ENCODE measurements around the gene LHFPL4.
"Not testable (repeated sequence)": the region's sequence is repeated elsewhere in the genome, so short reads cannot be mapped to it uniquely, and the experiment has no call there.

The LHFPL4 gene

DNA sequence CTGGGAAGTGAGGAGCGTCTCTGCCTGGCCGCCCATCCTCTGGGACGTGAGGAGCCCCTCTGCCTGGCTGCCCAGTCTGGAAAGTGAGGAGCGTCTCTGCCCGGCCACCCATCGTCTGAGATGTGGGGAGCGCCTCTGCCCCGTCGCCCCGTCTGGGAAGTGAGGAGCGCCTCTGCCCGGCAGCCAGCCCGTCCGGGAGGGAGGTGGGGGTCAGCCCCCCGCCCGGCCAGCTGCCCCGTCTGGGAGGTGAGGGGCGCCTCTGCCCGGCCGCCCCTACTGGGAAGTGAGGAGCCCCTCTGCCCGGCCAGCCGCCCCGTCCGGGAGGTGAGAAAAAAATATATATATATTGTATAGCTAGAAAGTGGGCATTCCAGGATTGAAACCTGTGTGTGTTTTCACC, 6.4 kb upstream of the LHFPL4 start:
- peaks cover 16% of the 10 kb centered on the region for H3K27me3 Mint-ChIP-seq
- not testable (repeated sequence) for H3K4me1 Mint-ChIP-seq; H3K9me3 Mint-ChIP-seq; H3K4me3 Mint-ChIP-seq; ATAC-seq; H3K36me3 Mint-ChIP-seq (ENCODE audit: low read depth); DNase-seq; H3K27ac Mint-ChIP-seq

DNA sequence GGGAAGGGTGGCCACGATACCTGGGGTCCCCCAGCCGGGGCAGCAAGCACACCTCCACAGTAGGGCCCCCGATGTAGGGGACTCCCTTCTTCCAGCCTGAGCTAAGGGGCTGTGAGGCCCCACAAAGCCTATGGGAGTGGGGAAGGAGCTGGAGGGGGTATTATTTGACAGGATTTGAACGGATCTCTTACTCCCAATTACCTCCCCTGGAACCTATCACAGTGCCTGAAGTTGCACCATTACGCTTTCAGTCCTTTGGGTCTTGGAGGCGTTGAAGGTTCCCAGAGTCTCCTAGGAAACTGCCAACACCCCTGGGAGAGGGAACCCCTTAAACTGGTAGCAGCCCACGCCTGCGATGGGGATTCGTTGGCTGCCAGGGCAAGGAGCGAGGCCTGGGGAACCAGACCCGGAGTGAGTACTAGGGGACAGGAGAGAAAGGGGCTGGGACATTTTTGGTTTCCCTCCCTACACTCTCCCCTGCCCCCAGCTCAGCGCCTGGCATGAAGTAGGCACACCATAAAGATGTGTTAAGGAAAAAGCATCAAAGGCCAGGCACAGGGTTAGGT, 409 bp upstream of the LHFPL4 start:
- ATAC-seq (peak; percentile 24), DNase-seq (no peak)
- Mint-ChIP-seq H3K27me3 (peaks cover 50% of the 10 kb centered on the region), H3K9me3 (no peaks in the 10 kb centered on the region), H3K36me3 (ENCODE audit: low read depth) (peaks cover 1% of the 10 kb centered on the region), H3K27ac (no peak overlapping the region), H3K4me1 (peaks cover 2% of the 10 kb centered on the region), H3K4me3 (no peak overlapping the region)

DNA sequence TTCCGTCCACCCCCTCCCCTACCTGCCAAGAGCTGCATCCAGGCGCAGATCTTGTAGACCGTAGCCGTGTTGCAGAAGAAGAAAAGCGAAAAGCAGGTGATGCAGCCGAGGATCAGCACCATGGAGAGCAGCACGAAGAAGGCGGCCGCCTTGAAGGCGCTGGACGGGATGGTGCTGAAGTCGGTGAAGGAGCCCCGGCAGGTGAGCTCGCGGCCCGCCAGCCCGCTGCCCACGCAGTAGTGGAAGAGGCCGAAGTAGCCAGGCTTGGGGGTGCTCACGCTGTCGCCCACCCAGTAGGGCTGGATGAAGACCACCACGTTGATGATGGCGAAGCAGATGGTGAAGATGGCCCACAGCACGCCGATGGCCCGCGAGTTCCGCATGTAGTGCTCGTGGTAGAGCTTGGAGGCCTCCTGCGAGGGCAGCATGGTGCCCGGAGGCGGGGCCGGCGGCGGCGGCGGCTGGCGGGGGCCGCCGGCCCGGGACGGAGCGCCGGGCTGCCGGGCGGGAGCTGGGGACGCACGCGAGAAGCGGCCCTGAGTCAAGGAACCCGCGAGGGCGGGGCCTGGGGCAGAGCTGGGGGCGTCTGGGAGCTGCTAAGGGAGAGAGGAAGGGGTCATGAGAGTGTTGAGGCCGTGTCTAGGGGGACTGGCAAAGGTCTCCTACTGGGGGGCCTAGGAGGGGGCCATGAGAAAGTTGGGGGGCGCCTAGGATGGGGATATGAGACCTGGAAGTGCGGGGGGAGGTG, 1.2 kb downstream of the LHFPL4 start:
- Mint-ChIP-seq H3K4me1 (peaks cover 2% of the 10 kb centered on the region), H3K36me3 (ENCODE audit: low read depth) (peaks cover 1% of the 10 kb centered on the region), H3K27ac (no peak overlapping the region), H3K4me3 (no peak overlapping the region), H3K9me3 (no peaks in the 10 kb centered on the region), H3K27me3 (peaks cover 55% of the 10 kb centered on the region)
- ATAC-seq (no peak), DNase-seq (peak; percentile 40)

DNA sequence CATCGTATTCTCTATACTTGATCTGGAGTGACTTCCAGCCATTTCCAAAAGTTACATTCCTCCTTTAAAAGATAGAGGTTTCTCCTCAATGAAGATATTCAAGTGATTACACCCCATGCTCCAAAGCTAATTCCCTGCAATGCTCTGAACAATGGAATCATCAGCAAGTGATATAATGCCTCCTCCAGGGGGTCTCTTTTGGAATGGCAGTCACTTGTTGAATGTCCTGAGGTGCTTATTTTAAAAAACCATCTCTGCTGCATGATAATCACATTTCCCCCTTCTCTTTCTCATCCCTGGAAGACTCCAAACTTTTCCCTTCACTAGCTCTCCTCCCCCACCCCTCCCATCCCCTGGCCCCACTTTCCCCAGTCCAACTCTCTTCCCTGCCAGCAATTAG, 2.6 kb downstream of the LHFPL4 start:
- no peak for ATAC-seq

DNA sequence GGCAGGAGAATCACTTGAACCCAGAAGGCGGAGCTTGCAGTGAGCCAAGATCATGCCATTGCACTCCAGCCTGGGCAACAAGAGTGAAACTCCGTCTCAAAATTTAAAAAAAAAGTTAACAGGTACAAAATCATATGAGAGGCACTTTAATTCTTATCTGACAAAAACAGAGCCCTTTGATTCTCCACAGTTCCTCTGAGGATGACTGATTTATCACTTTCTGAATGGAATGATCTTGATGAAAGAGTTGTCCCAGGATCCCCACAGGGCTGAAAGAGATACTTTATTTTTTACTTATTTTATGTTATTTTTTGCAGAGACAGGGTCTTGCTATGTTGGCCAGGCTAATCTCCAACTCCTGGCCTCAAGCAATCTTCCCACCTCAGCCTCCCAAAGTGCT, 4.0 kb downstream of the LHFPL4 start:
- H3K4me1 Mint-ChIP-seq: peaks cover 2% of the 10 kb centered on the region
- peaks cover 47% of the 10 kb centered on the region for H3K27me3 Mint-ChIP-seq
- H3K4me3 Mint-ChIP-seq: no peak overlapping the region
- no peak for ATAC-seq
- no peaks in the 10 kb centered on the region for H3K9me3 Mint-ChIP-seq
- H3K27ac Mint-ChIP-seq: no peak overlapping the region
- DNase-seq: no peak
- peaks cover 1% of the 10 kb centered on the region for H3K36me3 Mint-ChIP-seq (ENCODE audit: low read depth)

More for the DNA sequence above, 2.6 kb downstream of the LHFPL4 start:
- H3K27ac Mint-ChIP-seq: no peak overlapping the region
- peaks cover 2% of the 10 kb centered on the region for H3K4me1 Mint-ChIP-seq
- peaks cover 55% of the 10 kb centered on the region for H3K27me3 Mint-ChIP-seq
- H3K9me3 Mint-ChIP-seq: no peaks in the 10 kb centered on the region
- DNase-seq: no peak
- H3K36me3 Mint-ChIP-seq (ENCODE audit: low read depth): peaks cover 1% of the 10 kb centered on the region
- no peak overlapping the region for H3K4me3 Mint-ChIP-seq

DNA sequence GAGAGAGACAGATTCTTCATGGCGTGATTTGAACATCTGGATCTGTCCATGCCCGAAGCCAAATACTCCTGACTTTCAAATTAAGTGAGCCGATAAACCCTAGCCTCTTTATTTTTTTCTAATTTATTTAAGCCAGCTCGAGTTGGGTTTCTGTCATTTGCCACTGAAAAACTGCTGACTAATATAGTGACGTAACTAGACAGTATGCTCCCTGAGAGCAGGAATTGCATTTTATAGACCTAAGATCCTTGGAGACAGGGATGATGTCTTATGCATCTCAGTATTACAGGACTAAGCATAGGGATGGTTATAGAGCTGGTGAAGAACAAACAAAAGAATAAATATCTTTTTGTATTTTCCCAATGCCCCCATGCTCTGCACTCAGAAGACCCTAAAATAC, 4.6 kb downstream of the LHFPL4 start:
- peaks cover 1% of the 10 kb centered on the region for H3K36me3 Mint-ChIP-seq (ENCODE audit: low read depth)
- no peaks in the 10 kb centered on the region for H3K9me3 Mint-ChIP-seq
- H3K4me3 Mint-ChIP-seq: no peak overlapping the region
- ATAC-seq (no peak), DNase-seq (no peak)
- H3K27ac Mint-ChIP-seq: no peak overlapping the region
- H3K27me3 Mint-ChIP-seq: peaks cover 46% of the 10 kb centered on the region
- peaks cover 2% of the 10 kb centered on the region for H3K4me1 Mint-ChIP-seq

DNA sequence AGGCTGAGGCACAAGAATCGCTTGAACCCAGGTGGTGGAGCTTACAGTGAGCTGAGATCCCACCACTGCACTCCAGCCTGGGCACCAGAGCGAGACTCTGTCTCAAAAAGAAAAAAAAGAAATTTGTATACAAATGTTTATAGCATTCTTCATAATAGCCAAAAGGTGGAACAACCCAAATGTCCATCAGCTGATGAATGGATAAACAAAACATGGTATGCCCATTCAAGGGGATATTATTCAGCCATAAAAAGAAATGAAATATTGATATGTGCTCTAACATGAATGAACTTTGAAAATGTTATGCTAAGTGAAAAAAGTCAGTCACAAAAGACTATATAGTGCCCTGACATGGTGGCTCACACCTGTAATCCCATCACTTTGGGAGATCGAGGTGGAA, 11.4 kb downstream of the LHFPL4 start:
- no peak for ATAC-seq
- H3K27ac Mint-ChIP-seq: no peak overlapping the region
- peaks cover 11% of the 10 kb centered on the region for H3K27me3 Mint-ChIP-seq
- no peaks in the 10 kb centered on the region for H3K36me3 Mint-ChIP-seq (ENCODE audit: low read depth)
- no peaks in the 10 kb centered on the region for H3K9me3 Mint-ChIP-seq
- H3K4me1 Mint-ChIP-seq: no peaks in the 10 kb centered on the region
- DNase-seq: no peak
- no peak overlapping the region for H3K4me3 Mint-ChIP-seq

DNA sequence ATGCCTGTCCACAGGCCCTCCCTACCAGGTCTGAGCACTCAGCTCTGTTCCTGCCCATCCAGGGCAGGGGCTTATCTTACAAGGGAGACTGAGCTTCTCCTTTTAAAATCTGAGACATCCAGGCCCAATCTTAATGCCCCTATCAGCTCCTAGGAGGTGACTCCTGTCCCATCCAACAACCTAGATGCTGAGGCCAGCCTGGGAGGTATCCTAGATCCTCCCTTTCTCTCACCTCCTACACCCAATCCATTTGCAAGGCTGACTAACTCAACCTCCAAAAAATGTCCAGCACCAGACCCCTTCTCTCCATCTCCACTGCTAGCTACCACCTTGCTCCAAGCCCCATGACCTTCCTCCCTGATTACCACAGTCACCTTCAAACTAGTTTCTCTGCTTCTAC, 17.4 kb downstream of the LHFPL4 start:
- peaks cover 8% of the 10 kb centered on the region for H3K27me3 Mint-ChIP-seq
- H3K4me1 Mint-ChIP-seq: no peaks in the 10 kb centered on the region
- H3K4me3 Mint-ChIP-seq: no peak overlapping the region
- no peak for ATAC-seq
- H3K9me3 Mint-ChIP-seq: no peaks in the 10 kb centered on the region
- DNase-seq: no peak
- no peak overlapping the region for H3K27ac Mint-ChIP-seq
- no peaks in the 10 kb centered on the region for H3K36me3 Mint-ChIP-seq (ENCODE audit: low read depth)

DNA sequence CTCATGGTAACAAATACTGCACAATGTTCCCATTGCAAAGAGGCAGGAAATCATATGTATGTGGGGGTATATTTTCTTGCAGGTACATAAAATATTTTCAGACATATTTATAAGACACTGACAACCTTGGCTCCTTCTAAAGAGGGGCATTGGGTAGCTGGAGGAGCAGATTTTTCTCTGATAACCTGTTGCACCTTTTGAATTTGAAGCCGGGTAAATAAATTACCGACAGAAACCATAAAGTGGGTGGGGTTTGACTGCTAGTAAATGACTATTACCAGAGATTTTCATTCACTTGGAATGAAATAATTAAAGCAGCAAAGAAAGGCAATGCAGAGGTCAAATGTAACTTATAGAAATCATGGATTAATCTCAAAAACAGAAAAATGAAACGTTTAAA, 19.2 kb downstream of the LHFPL4 start:
- no peak for DNase-seq
- Mint-ChIP-seq H3K36me3 (ENCODE audit: low read depth) (no peaks in the 10 kb centered on the region), H3K9me3 (no peaks in the 10 kb centered on the region), H3K4me1 (no peaks in the 10 kb centered on the region), H3K27me3 (peaks cover 8% of the 10 kb centered on the region), H3K27ac (no peak overlapping the region), H3K4me3 (no peak overlapping the region)
- ATAC-seq: no peak

DNA sequence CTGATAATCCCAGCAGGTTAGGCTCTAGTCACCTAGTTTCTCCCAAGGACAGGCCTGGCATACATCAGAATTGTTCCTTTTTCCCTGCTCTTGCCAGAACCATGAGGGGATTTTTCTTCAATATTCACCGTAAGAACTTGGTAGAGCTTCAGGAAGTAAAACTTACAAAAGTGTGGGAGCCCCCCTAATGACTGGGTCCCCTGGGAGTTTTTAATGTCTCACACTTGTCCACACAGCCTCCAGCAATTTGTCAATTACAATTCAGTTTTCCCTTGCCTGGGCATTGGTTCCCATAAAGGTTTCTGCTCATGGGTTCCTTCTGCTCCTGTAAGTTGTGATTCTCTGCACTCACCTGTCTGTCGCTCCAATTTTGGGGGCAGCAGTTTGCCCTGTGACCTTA, 28.5 kb downstream of the LHFPL4 start:
- Mint-ChIP-seq H3K27me3 (peaks cover 33% of the 10 kb centered on the region), H3K9me3 (no peaks in the 10 kb centered on the region), H3K4me1 (no peaks in the 10 kb centered on the region), H3K4me3 (no peak overlapping the region), H3K27ac (no peak overlapping the region), H3K36me3 (ENCODE audit: low read depth) (no peaks in the 10 kb centered on the region)
- ATAC-seq (no peak), DNase-seq (no peak)

DNA sequence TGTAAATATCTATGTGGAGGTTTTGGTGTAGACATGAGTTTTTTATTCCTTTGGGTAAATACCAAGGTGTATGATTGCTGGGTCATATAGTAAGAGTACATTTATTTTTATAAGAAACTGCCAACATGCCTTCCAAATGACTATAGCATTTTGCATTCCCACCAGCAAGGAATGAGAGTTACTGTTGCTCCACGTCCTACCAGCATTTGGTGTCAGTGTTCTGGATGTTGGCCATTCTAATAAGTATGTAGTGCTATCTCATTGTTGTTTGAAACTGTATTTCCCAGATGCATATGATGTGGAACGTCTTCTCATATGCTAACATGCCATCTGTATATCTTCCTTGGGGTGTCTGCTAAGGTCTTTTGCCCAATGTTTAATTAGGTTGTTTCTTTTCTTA, 38.7 kb downstream of the LHFPL4 start:
- no peak for ATAC-seq
- Mint-ChIP-seq H3K36me3 (ENCODE audit: low read depth) (no peaks in the 10 kb centered on the region), H3K9me3 (no peaks in the 10 kb centered on the region), H3K4me1 (no peaks in the 10 kb centered on the region), H3K27me3 (peaks cover 11% of the 10 kb centered on the region), H3K4me3 (no peak overlapping the region), H3K27ac (no peak overlapping the region)
- no peak for DNase-seq

DNA sequence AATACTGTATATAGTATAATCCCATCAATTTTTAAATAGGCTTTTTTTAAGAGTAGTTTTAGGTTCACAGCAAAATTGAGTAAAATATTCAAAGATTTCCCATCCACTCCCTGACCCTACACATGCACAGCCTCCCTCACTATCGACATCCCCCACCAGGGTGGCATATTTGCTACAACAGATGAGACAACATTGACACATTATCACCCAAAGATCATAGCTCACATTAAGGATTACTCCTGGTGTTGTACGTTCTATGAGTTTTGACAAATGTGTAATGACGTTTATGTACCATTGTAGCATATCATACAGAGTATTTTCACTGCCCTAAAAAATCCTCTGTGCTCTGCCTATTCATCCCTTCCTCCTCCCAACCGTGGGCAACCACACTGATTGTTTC, 39.3 kb downstream of the LHFPL4 start:
- no peak overlapping the region for H3K4me3 Mint-ChIP-seq
- DNase-seq (no peak), ATAC-seq (no peak)
- peaks cover 10% of the 10 kb centered on the region for H3K27me3 Mint-ChIP-seq
- no peaks in the 10 kb centered on the region for H3K36me3 Mint-ChIP-seq (ENCODE audit: low read depth)
- no peaks in the 10 kb centered on the region for H3K9me3 Mint-ChIP-seq
- H3K27ac Mint-ChIP-seq: no peak overlapping the region
- H3K4me1 Mint-ChIP-seq: no peaks in the 10 kb centered on the region

DNA sequence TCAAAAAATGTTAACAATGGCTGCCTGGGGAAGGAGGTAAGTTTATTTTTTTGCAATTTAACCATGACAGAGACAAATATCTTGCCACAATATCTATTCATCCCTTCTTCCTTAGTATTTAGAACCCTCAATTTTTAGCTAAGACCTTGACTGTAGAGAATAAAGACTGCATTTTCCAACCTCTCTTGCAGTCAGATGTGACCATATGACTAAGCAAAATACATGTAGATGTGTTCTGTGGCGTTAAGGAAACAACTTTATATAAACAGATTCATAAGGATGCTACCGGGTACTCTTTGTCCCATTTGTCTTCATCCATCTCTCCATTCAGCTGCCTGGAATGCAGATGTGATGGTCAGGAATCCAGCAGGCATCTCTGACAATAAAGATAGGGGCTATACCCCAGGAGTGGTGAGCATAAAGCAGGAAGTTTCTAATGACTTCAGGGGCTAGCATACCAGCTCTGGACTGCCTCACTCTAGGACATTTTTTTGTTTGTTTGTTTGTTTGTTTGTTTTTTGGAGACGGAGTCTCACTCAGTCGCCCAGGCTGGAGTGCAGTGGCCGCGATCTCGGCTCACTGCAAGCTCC, 41.1 kb downstream of the LHFPL4 start:
- peaks cover 12% of the 10 kb centered on the region for H3K27me3 Mint-ChIP-seq
- no peaks in the 10 kb centered on the region for H3K9me3 Mint-ChIP-seq
- H3K27ac Mint-ChIP-seq: no peak overlapping the region
- DNase-seq: no peak
- H3K36me3 Mint-ChIP-seq (ENCODE audit: low read depth): no peaks in the 10 kb centered on the region
- no peak for ATAC-seq
- H3K4me3 Mint-ChIP-seq: no peak overlapping the region
- no peaks in the 10 kb centered on the region for H3K4me1 Mint-ChIP-seq

DNA sequence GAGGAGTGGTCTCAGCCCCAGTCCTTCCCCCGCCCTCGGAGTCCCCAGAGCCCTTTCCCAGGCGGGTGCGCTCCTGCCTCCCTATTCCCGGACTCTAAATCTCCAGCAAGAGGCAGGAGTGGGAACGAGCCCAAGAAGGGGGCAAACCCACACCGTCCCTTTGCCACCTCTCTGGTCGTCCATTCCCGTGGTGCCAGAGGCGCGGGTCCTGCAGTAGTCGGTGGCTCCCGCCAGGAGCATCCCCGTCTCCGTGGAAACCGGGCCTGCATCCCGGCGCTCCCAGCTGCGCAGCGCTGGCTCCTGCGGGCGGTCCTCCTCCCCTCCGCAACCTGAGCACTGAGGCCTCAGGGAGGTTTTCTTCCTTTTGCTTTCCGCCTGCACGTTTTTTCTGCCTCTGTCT, 44.8 kb downstream of the LHFPL4 start:
- H3K4me1 Mint-ChIP-seq: no peaks in the 10 kb centered on the region
- H3K27ac Mint-ChIP-seq: no peak overlapping the region
- peaks cover 13% of the 10 kb centered on the region for H3K27me3 Mint-ChIP-seq
- DNase-seq: no peak
- no peak for ATAC-seq
- no peaks in the 10 kb centered on the region for H3K36me3 Mint-ChIP-seq (ENCODE audit: low read depth)
- H3K4me3 Mint-ChIP-seq: no peak overlapping the region
- H3K9me3 Mint-ChIP-seq: no peaks in the 10 kb centered on the region
